Neural progenitor cell (in vitro differentiated cells): Measurements from ENCODE around the gene UBE2Z.

ENCODE experiments used
- EZH2 ChIP-seq: fragments of 200-600 bp; sonication (generic); IDR thresholded peaks from 2 replicates; pipeline ENCODE4 v1.6.1; 2017; ENCODE audit warnings: antibody characterized with exemption, mild to moderate bottlenecking, moderate library complexity
- EZH2phosphoT487 ChIP-seq: fragments of 200-600 bp; sonication (generic); IDR thresholded peaks from 2 replicates; pipeline ENCODE4 v1.6.1; 2017; ENCODE audit warnings: antibody characterized with exemption
- TF ChIP-seq, protein P1 (sequence below): fragments of 200-600 bp; sonication (generic); IDR thresholded peaks from 2 replicates; pipeline ENCODE4 v1.5.1; 2017; ENCODE audit warnings: antibody characterized with exemption, mild to moderate bottlenecking

DNA sequence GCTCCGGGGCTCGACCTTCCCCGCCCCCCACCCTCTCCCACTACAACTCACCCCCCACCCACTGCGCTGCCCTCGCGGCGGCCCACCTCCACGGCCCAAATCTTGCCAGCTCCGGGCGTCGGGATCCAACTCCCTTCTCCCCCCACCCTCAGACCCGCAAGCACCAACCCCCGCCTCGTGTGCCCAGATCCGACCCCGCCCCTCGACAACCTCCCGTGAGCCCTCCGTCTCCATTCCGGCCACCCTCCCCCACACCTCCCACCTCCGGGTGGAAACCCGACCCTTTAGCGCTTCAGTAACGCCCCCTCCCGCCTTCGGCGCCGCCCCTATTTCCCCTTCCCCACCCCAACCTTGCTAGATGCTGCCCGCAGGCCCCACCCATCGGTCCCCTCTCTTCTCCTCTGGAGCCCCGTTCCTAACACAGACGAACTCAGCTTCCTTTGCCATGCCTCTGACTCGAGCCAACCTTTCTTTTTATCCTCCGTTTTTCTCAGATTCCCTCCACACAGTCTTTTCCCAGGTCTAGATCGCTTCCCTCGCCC is 717 bp downstream of the UBE2Z start:
- TF ChIP-seq, protein P1, sequence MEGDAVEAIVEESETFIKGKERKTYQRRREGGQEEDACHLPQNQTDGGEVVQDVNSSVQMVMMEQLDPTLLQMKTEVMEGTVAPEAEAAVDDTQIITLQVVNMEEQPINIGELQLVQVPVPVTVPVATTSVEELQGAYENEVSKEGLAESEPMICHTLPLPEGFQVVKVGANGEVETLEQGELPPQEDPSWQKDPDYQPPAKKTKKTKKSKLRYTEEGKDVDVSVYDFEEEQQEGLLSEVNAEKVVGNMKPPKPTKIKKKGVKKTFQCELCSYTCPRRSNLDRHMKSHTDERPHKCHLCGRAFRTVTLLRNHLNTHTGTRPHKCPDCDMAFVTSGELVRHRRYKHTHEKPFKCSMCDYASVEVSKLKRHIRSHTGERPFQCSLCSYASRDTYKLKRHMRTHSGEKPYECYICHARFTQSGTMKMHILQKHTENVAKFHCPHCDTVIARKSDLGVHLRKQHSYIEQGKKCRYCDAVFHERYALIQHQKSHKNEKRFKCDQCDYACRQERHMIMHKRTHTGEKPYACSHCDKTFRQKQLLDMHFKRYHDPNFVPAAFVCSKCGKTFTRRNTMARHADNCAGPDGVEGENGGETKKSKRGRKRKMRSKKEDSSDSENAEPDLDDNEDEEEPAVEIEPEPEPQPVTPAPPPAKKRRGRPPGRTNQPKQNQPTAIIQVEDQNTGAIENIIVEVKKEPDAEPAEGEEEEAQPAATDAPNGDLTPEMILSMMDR = no peak
- TF ChIP-seq EZH2phosphoT487 (no peak), EZH2 (no peak)
